SU-DHL-6 (cell line): ENCODE data around the gene GUCY1B1.

Experiments
- H2AFZ ChIP-seq: fragments of 200-600 bp; sonication (generic); 2 replicates; pipeline ENCODE4 v1.6.1; 2014; ENCODE audit warnings: low read depth, mild to moderate bottlenecking, moderate library complexity, mixed read lengths, antibody characterized with exemption, low read length; ENCODE audit not compliant: severe bottlenecking
- H3F3A ChIP-seq: fragments of 200-600 bp; shearing (Covaris generic); 2 replicates; pipeline ENCODE4 v1.6.0; 2016; ENCODE audit warnings: antibody characterized with exemption, mild to moderate bottlenecking; ENCODE audit not compliant: insufficient read depth
- H3K27ac ChIP-seq: fragments of 200-600 bp; sonication (generic); 2 replicates; pipeline ENCODE4 v1.5.1; 2016; ENCODE audit warnings: low read depth, mild to moderate bottlenecking, low read length, moderate library complexity, mixed read lengths
- H3K27me3 ChIP-seq: fragments of 200-600 bp; sonication (generic), shearing (Covaris generic); 2 replicates; pipeline ENCODE4 v1.6.0; 2014; ENCODE audit warnings: mild to moderate bottlenecking, low read length
- H3K36me3 ChIP-seq: fragments of 200-600 bp; sonication (generic); 2 replicates; pipeline ENCODE4 v1.6.1; 2014; ENCODE audit warnings: mild to moderate bottlenecking, low read length, mixed read lengths
- H3K4me2 ChIP-seq: fragments of 300-600, 200-600 bp; shearing (Covaris generic), sonication (generic); 2 replicates; pipeline ENCODE4 v1.6.0; 2014; ENCODE audit warnings: low read length, low read depth, mild to moderate bottlenecking; ENCODE audit not compliant: poor library complexity, severe bottlenecking
- H3K4me3 ChIP-seq: fragments of 200-600 bp; sonication (generic); 2 replicates; pipeline ENCODE4 v1.5.1; 2014; ENCODE audit warnings: antibody characterized with exemption, low read length, mild to moderate bottlenecking, mixed read lengths; ENCODE audit not compliant: insufficient read depth, poor library complexity, severe bottlenecking
- H3K79me2 ChIP-seq: fragments of 200-600 bp; sonication (generic); 2 replicates; pipeline ENCODE4 v1.6.1; 2014; ENCODE audit warnings: mild to moderate bottlenecking, low read length, moderate library complexity; ENCODE audit not compliant: insufficient read depth
- H3K9ac ChIP-seq: fragments of 200-600 bp; sonication (generic); 2 replicates; pipeline ENCODE4 v1.7.0; 2014; ENCODE audit warnings: mild to moderate bottlenecking, low read length
- H3K9me2 ChIP-seq: fragments of 200-600 bp; sonication (generic); replicated peaks from 2 replicates; pipeline ENCODE4 v1.6.1; 2014; ENCODE audit warnings: low read length; ENCODE audit not compliant: insufficient read depth
- H3K9me3 ChIP-seq: fragments of 200-600 bp; sonication (generic); 2 replicates; pipeline ENCODE4 v1.6.1; 2014; ENCODE audit warnings: low read length, mixed read lengths; ENCODE audit not compliant: insufficient read depth
- H4K20me1 ChIP-seq: fragments of 200-600 bp; sonication (generic); 2 replicates; pipeline ENCODE4 v1.6.1; 2014; ENCODE audit warnings: low read depth, mild to moderate bottlenecking, antibody characterized with exemption, low read length, moderate library complexity, mixed read lengths
- CTCF ChIP-seq: fragments of 200-600 bp; sonication (generic); IDR thresholded peaks from one replicate; pipeline ENCODE4 v1.5.1; 2017; ENCODE audit warnings: antibody characterized with exemption, mild to moderate bottlenecking, low read length, moderate library complexity; ENCODE audit not compliant: insufficient read depth, poor library complexity, severe bottlenecking
- EZH2phosphoT487 ChIP-seq: fragments of 200-600 bp; sonication (generic), shearing (Covaris generic); conservative IDR thresholded peaks from 2 replicates; pipeline ENCODE4 v1.6.1; 2018; ENCODE audit warnings: mild to moderate bottlenecking, antibody characterized with exemption, low read length, moderate library complexity, mixed read lengths

GUCY1B1 gene

DNA sequence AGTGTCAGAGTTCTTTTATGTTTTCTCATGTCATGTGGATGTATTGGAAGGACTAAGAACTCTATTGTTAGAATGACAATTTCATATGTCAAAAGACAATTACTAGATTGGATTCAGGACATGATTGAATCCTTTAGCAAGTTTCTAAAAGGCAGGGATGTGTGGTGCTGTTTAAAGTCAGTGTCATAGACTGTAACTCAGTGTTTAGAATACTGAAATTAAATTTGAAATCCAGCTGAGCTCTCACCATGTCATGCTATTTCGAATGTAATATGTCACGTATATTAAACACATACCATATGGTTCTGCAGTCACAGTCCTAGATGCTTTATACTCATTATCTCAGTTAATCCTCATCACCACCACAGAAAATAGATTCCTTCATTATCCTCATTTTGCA, 7.8 kb downstream of the GUCY1B1 start:
- no peak overlapping the region for H2AFZ ChIP-seq
- no peak overlapping the region for H3K4me2 ChIP-seq
- no peak overlapping the region for H3K4me3 ChIP-seq

GRCh38 chr4:155768370-155768769, 9.5 kb downstream of the GUCY1B1 start:
- H3K4me2 ChIP-seq: no peak overlapping the region
- H4K20me1 ChIP-seq: no peaks in the 10 kb centered on the region
- H3K9me3 ChIP-seq: no peaks in the 10 kb centered on the region
- H3K27ac ChIP-seq: no peak overlapping the region
- H3K9ac ChIP-seq: no peak overlapping the region
- H3K27me3 ChIP-seq: no peaks in the 10 kb centered on the region
- no peaks in the 10 kb centered on the region for H3K9me2 ChIP-seq
- no peak overlapping the region for H3K4me3 ChIP-seq
- TF ChIP-seq EZH2phosphoT487 (no peak), CTCF (no peak)
- H2AFZ ChIP-seq: no peak overlapping the region
- H3F3A ChIP-seq: no peaks in the 10 kb centered on the region
- H3K79me2 ChIP-seq: no peaks in the 10 kb centered on the region
- no peaks in the 10 kb centered on the region for H3K36me3 ChIP-seq

More for the DNA sequence above, 7.8 kb downstream of the GUCY1B1 start:
- H3K27me3 ChIP-seq: no peaks in the 10 kb centered on the region
- H3K9ac ChIP-seq: no peak overlapping the region
- H3K27ac ChIP-seq: no peak overlapping the region
- H3F3A ChIP-seq: no peaks in the 10 kb centered on the region
- no peaks in the 10 kb centered on the region for H3K9me3 ChIP-seq
- H3K79me2 ChIP-seq: no peaks in the 10 kb centered on the region
- TF ChIP-seq CTCF: no peak
- no peak for TF ChIP-seq EZH2phosphoT487
- H3K36me3 ChIP-seq: no peaks in the 10 kb centered on the region
- H3K9me2 ChIP-seq: no peaks in the 10 kb centered on the region
- no peaks in the 10 kb centered on the region for H4K20me1 ChIP-seq

GRCh38 chr4:155769090-155769489, 10.3 kb downstream of the GUCY1B1 start:
- no peak for TF ChIP-seq EZH2phosphoT487
- no peak for TF ChIP-seq CTCF
- H3K27me3 ChIP-seq: no peaks in the 10 kb centered on the region
- no peak overlapping the region for H3K4me2 ChIP-seq
- no peaks in the 10 kb centered on the region for H3K36me3 ChIP-seq
- no peaks in the 10 kb centered on the region for H3K9me3 ChIP-seq
- no peaks in the 10 kb centered on the region for H3K79me2 ChIP-seq
- no peaks in the 10 kb centered on the region for H3F3A ChIP-seq
- H2AFZ ChIP-seq: no peak overlapping the region
- no peak overlapping the region for H3K9ac ChIP-seq
- no peak overlapping the region for H3K27ac ChIP-seq
- no peak overlapping the region for H3K4me3 ChIP-seq
- H3K9me2 ChIP-seq: no peaks in the 10 kb centered on the region
- no peaks in the 10 kb centered on the region for H4K20me1 ChIP-seq
